DMS 273 (cell line): Measurements from ENCODE around the gene SORBS1.
"Not testable (repeated sequence)": the region's sequence is repeated elsewhere in the genome, so short reads cannot be mapped to it uniquely, and the experiment has no call there.

Experiments
- DNase-seq: peaks from one replicate; lab custom pipeline; 2025; ENCODE audit not compliant: unreplicated experiment; lab: John Stamatoyannopoulos, UW

Gene SORBS1

DNA sequence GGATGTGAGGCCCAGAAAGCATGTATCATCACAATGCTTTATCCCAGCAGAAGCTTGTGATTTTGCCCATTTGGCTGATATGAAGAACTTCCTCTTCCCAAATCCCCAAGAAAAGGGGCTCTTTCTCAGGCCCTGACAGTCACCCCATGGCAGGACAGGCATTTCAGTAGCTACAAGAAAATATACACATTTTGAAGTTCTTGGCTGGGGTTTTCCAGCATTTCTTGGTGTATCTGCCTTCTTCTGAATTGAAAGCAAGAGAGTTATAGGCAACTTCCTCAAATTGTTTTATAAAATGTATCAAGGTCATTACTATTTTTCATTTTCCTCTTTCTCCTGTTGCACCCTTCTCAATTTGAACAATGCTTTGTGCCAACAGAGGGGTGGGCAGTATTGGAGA is 207.1 kb downstream of the SORBS1 start:
- DNase-seq = no peak

- DNase-seq = no peak
These were observed 208.0 kb downstream of the SORBS1 start for GRCh38 chr10:95353123-95353522.

DNA sequence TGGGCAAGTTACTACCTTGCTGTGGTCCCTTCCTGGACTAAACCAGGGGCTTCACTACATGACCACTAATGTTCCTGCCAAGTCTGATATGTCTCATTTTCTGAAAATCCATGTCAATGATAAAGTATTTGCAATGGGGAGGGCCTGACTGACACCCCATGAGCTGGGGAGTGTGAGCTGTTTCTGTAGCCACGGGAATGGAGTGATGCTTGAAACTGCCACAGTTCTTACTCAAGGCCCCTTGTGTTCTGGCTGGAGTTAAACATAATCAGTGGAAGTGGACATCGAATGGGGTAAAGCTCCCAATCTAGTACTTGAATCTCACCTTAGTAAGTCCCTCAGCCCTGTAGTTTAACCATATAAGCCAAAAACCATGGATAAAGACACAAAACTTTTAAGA is 208.5 kb downstream of the SORBS1 start:
- no peak for DNase-seq

DNA sequence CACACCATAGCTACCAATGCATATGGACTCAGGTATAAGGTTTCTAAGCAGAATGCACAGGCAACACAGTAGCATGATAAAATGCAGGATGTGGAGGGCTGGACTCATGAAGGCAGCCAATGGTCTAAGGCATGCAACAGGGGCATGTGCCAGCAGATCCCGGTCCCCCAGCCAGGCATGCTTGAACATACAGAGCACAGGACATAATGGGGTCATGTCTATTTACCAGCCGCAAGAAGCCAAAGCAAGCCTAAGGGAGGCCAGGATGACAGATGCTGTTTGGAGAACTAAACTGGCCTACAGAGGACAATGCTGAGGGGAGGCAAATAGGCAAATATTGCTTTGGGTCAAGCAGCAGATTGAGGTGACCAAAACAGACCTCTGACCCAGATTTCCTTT is 210.3 kb downstream of the SORBS1 start:
- no peak for DNase-seq

GRCh38 chr10:95350219-95350829 is 210.8 kb downstream of the SORBS1 start:
- no peak for DNase-seq

DNA sequence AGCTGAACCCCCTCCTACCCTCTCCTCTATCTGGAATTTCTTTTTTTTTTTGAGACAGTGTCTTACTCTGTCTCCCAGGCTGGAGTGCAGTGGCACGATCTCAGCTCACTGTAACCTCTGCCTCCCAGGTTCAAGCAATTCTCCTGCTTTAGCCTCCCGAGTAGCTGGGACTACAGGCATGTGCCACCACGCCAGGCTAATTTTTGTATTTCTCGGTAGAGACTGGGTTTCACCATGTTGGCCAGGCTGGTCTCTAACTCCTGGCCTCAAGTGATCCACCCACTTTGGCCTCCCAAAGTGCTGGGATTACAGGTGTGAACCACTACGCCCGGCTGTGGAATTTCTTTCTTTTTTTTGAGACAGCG is 213.8 kb downstream of the SORBS1 start:
- DNase-seq = not testable (repeated sequence)

DNA sequence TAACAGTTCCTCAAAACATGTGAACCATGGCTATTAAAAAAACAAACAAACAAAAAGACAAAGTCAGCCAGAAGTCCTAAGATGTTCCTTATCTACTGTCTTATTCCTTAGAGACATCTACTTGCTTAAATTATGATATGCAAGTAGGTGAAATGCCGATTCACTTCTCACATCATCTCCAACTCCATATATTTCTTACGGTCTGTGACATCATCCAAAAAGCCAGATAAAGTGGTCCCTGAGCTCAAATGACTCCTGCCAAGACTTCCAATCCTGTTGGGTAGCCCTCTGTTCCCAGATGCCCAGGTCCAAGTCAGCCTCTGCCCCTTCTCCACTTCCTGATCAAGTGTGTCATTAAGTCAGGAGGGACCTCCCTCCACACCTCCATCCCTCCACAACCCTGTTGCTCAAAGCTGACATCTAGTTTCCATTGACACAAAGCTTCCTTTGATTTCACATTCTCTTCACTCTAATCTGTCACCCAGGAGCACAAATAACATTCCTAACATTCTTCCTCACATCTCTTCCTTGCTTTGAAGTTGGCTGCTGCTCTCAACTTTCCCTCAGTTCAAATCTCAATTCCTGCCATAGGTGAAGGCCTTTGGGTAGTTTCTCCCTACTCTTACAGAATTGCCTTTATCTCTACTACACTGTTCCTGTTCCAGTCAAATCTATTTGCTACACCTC is 214.3 kb downstream of the SORBS1 start:
- no peak for DNase-seq

DNA sequence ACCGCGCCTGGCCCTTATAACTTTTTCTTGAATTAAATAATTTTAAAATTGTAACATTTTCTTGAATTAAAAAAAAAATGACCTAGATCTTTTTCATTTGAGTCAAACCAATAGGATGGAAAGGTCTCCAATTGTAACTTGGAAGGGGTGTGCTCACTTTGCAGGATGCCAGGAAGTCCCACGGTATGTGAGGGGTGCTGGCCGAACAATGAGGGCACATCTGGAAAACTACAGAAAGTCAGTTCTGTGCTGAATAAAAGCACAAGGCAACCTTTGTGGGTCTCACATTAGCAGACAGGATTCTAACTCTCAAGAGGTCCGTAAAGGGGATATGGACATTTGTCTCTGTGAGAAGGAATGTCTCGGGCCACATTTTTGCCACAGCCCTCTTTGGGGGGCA is 217.6 kb downstream of the SORBS1 start:
- no peak for DNase-seq

DNA sequence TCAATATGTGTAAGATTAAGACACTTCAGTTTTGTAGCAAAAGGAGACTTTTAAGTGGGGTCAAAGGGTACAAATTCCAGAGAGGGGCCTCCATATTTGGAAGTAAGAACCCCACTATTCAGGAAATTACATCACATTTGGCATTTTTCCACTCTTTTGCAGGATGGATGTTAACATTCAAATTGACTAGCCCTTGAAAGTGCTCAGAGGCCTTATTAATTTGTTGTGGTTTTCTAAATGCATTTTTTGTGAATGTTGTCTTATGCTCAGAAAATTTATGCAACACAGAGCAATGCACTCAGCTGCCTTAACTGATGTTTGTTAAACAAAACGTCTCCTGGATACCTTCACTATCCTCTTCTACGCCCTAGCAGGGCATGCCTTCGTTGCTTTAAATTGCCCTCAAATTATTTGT is 219.4 kb downstream of the SORBS1 start:
- no peak for DNase-seq

- DNase-seq = no peak
These were observed 221.3 kb downstream of the SORBS1 start for GRCh38 chr10:95339863-95340262.

GRCh38 chr10:95337423-95338160 is 223.6 kb downstream of the SORBS1 start:
- no peak for DNase-seq

- DNase-seq = no peak
These were observed 224.5 kb downstream of the SORBS1 start for GRCh38 chr10:95336702-95337101.

DNA sequence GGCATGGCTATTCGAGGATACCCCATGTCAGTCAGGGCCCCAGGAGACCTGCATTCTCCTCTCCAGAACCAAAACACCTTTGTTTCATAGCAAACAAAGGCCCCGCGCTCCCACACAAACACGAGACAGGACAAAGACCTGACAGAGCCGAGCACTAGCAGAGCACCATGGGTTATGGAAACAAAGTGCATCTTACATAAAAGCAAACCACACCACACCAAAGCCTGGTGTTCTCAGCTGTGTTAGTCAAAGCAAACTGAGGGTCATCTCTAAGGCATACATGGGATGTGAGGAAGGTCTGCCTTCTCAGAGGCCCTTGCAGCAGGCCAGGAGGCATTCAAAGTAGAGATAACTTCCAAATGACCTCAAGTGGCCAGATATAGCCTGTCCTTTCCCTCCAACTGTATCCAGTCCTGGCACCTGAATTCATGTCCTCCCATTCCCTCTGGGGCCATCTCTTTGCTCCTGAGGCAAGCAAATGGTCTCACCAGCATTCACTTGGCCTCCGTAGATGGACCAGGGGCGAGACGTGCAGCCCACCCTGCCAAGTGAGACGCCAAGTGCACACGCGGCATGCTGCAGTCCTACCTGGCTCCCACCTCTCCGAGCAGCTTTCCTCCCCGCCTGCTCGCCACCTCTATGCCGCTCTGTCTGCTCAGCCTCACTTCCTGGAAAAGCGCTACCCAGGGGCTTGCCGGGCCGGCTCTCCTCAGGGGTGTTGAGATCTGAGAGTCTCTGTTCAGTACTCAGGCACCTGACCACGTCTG is 225.1 kb downstream of the SORBS1 start:
- no peak for DNase-seq

DNA sequence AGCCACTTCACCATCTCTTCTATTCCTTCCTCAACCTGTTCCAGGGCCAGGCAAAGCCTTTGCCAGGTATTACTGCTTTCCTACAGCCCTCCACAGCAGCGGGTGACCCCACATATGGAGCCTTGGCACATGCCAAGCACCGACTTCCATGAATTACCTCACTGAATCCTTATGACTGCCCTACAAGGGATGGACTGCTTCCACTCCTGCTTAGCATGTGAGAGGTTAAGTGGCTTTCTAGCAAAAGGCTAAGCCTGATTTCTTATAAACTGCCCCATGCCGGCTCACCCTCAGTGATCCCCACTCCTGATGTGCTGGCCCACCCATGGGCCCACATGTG is 226.4 kb downstream of the SORBS1 start:
- DNase-seq = no peak

DNA sequence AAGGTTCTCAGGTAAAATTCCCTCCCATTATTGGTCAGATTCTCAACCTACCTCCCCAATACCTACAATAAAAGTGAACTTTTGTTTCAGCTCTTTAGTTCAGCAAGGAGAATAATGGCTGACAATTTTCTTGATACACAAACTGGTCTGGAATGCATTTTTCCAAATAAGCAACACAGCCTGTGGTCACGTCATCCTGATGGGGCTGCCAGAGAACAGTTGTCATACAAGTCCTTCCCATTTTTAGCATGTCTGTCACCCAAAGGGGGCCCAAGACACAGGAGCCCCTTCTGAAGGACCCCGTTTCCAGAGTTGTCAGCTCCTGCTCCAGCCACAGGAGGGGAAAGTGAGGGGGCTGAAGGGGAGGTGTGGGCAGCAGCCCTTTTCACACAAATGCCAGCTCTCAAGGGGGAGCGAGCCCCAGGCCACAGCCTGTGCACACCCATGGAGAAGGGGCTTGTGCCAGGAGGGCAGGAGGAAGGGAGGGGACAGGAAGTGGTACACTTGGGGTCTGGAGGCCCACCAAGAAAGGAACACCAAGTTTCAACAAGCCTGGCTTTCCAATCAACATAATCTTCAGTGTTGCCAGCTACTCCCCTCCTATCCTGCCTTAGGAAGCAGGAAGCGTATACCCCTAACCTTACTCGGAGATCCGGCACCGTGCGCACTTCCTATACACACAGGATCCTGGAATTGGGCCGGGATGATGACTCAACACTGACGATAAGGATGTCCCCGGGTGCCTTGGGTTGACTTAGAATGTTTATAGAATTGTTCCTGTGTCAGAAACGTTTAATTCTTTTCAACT is 227.0 kb downstream of the SORBS1 start:
- DNase-seq = no peak

GRCh38 chr10:95332666-95333249 is 228.4 kb downstream of the SORBS1 start:
- no peak for DNase-seq

GRCh38 chr10:95331596-95332130 is 229.5 kb downstream of the SORBS1 start:
- no peak for DNase-seq

DNA sequence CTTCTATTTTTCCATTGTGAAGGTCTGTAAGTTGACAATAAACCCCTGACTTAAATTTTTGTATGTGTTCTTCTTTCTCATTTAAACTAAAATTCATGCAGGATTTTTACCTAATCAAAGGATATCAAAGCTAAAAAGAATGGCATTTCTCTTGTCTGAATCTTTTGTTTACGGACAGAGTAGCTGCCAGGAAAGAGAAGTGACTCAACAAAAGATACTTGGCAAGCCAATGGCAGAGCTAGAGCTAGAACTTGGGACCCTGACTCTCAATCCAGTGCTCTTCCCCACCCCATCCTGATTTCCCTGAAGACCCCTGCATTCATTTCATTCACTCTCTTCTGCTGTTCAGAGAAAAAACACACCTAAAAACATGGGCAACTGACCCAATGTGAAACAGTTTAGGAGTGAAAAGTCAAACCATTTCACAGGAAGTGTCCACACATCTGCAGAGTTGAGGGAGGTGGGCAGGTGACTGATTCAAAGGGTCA is 230.2 kb downstream of the SORBS1 start:
- no peak for DNase-seq

DNA sequence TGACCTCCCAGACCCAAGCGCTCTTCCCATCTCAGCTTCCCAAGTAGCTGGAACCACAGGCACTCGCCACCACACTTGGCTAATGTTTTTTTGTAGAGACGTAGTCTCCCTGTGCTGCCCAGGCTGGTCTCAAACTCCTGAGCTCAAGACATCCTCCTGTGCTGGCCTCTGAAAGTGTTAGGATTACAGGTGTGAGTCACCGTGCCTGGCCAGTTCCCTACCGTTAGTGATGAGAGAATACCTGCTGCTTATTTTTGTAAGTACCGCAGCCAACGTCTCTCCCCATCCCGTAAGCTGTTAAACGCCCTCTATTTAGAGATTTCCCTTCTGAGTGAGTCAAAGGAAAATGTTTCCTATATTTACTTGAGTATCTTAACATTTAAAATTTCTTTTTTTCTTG is 231.9 kb downstream of the SORBS1 start:
- no peak for DNase-seq

DNA sequence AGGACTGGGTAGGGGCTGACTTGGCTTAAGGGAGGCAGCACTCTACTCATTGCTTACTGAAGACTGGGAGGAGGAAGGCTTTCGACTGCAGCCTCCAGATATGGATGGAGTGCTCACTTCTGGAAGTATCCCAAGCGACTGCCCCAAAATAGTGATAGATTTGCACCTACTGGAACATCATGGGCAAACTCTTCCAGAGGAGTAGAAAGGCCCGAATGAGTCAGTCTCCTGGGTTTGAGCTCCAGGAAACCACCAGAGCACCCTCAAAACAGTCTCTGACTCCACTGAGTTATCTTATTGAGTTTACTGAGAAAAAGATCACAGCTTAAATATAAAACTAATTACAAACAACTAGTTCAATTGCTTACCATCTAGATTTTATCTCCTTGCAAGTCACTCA is 233.2 kb downstream of the SORBS1 start:
- DNase-seq = no peak
